Nephron progenitor cell (in vitro differentiated cells): ENCODE data around the gene DUSP28.

Experiments used
- DNase-seq: peaks from one replicate; pipeline ENCODE4 v3.0.0; 2021
- H3K27ac Mint-ChIP-seq: 2 replicates; pipeline ENCODE4 v1.8.0; 2021; ENCODE audit warnings: mild to moderate bottlenecking, moderate library complexity, mixed read lengths
- H3K27me3 Mint-ChIP-seq: 2 replicates; pipeline ENCODE4 v1.8.0; 2021; ENCODE audit warnings: mild to moderate bottlenecking, low read depth, mixed read lengths; ENCODE audit not compliant: poor library complexity
- H3K36me3 Mint-ChIP-seq: 2 replicates; pipeline ENCODE4 v1.8.0; 2021; ENCODE audit warnings: low read depth, mixed read lengths
- H3K4me1 Mint-ChIP-seq: 2 replicates; pipeline ENCODE4 v1.8.0; 2021; ENCODE audit warnings: mixed read lengths
- H3K4me3 Mint-ChIP-seq: 2 replicates; pipeline ENCODE4 v1.8.0; 2021; ENCODE audit warnings: mild to moderate bottlenecking, moderate library complexity, mixed read lengths
- H3K9me3 Mint-ChIP-seq: 2 replicates; pipeline ENCODE4 v1.8.0; 2021; ENCODE audit warnings: mild to moderate bottlenecking, moderate library complexity, mixed read lengths
- CTCF ChIP-seq: fragments of 200-600 bp; sonication (generic); IDR thresholded peaks from 2 replicates; pipeline ENCODE4 v1.5.0; 2021; ENCODE audit warnings: antibody characterized with exemption

DUSP28 gene

DNA sequence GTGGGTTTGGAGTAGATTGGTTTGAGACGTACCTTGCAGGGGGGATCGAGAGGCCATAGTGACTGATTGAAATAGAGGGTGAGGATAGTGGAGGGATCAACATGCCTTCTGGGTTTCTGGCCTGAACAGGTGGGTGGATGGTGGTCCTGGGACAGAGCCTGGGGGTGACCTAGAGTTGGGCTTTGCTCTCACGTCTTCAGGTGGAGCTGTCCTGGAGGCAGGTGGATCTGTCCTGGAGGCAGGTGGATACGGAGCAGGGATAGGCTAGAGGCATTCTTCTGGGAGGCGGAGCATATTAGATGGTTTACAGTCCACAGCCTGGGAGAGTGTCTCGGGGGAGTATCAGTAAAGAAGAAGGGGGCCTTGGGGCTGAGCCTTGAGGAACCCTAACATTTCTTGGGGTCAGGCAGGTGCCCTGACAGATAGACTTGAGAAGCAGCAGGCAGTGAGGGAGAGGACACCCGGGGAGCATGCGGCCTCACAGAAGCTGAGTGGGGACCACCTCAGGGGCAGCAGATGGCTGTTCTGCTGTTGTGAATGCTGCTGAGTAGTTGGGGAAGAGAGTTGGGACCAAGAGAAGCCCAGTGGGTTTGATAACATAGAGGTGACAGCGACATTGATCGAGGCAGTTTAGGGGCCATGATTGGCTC is 28.0 kb downstream of the DUSP28 start:
- TF ChIP-seq CTCF = no peak
- peak overlapping the region; percentile 92 for H3K4me3 Mint-ChIP-seq
- no peaks in the 10 kb centered on the region for H3K9me3 Mint-ChIP-seq
- DNase-seq = no peak
- H3K27me3 Mint-ChIP-seq = peaks cover 3% of the 10 kb centered on the region
- H3K36me3 Mint-ChIP-seq = peaks cover 7% of the 10 kb centered on the region
- H3K4me1 Mint-ChIP-seq = peaks cover 37% of the 10 kb centered on the region
- no peak overlapping the region for H3K27ac Mint-ChIP-seq

GRCh38 chr2:240588669-240589068 is 28.5 kb downstream of the DUSP28 start:
- Mint-ChIP-seq H3K36me3 (peaks cover 4% of the 10 kb centered on the region), H3K4me3 (peak overlapping the region; percentile 92), H3K9me3 (no peaks in the 10 kb centered on the region), H3K4me1 (peaks cover 37% of the 10 kb centered on the region), H3K27ac (no peak overlapping the region), H3K27me3 (peaks cover 3% of the 10 kb centered on the region)
- no peak for DNase-seq
- no peak for TF ChIP-seq CTCF

DNA sequence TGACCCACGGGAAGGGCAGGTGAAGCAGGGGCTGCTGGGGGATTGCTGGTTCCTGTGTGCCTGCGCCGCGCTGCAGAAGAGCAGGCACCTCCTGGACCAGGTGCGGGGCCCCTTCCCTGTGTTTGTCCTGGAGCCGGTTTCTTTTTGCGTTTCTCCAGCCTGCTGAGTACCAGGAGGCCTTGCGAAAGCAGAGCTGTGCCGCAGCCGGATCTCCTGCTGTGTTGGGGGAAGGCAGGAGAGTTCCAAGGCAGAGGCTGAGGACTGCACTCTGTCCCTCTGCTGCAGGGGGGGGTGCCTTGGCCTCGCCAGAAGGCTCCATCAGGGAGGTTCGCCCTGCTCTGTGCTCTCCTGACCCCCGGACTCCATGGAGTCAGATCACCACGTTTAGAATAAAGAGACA is 29.2 kb downstream of the DUSP28 start:
- Mint-ChIP-seq H3K36me3 (peaks cover 4% of the 10 kb centered on the region), H3K4me3 (no peak overlapping the region), H3K4me1 (peaks cover 35% of the 10 kb centered on the region), H3K9me3 (no peaks in the 10 kb centered on the region), H3K27ac (no peak overlapping the region), H3K27me3 (peaks cover 3% of the 10 kb centered on the region)
- DNase-seq = no peak
- TF ChIP-seq CTCF = no peak

GRCh38 chr2:240589850-240590525 is 29.8 kb downstream of the DUSP28 start:
- DNase-seq = no peak
- no peak for TF ChIP-seq CTCF
- H3K36me3 Mint-ChIP-seq = peaks cover 4% of the 10 kb centered on the region
- peaks cover 29% of the 10 kb centered on the region for H3K4me1 Mint-ChIP-seq
- H3K27ac Mint-ChIP-seq = no peak overlapping the region
- no peak overlapping the region for H3K4me3 Mint-ChIP-seq
- no peaks in the 10 kb centered on the region for H3K9me3 Mint-ChIP-seq
- H3K27me3 Mint-ChIP-seq = peaks cover 3% of the 10 kb centered on the region

DNA sequence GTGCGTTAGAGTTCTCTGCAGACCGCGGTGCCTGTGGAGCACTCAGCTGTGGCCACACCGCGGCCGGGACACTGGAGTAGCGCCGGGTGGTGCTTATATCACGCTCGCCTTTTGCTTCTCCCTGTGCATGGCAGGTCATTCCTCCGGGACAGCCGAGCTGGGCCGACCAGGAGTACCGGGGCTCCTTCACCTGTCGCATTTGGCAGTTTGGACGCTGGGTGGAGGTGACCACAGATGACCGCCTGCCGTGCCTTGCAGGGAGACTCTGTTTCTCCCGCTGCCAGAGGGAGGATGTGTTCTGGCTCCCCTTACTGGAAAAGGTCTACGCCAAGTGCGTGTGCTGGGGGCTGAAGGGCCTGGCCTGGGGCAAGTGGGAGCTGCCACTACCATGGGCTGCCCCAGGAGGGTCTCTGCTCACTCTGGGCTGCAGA is 30.5 kb downstream of the DUSP28 start:
- Mint-ChIP-seq H3K27ac (no peak overlapping the region), H3K27me3 (peaks cover 3% of the 10 kb centered on the region), H3K36me3 (peaks cover 4% of the 10 kb centered on the region), H3K9me3 (no peaks in the 10 kb centered on the region), H3K4me3 (no peak overlapping the region), H3K4me1 (peaks cover 23% of the 10 kb centered on the region)
- no peak for DNase-seq
- TF ChIP-seq CTCF = no peak

- Mint-ChIP-seq H3K4me1 (peaks cover 19% of the 10 kb centered on the region), H3K27ac (no peak overlapping the region), H3K9me3 (no peaks in the 10 kb centered on the region), H3K36me3 (peaks cover 4% of the 10 kb centered on the region), H3K4me3 (no peak overlapping the region), H3K27me3 (peaks cover 3% of the 10 kb centered on the region)
- DNase-seq = no peak
- no peak for TF ChIP-seq CTCF
Measured at GRCh38 chr2:240591226-240591625, 31.1 kb downstream of the DUSP28 start.
